ENCODE results near the gene COL3A1.

The COL3A1 gene

DNA sequence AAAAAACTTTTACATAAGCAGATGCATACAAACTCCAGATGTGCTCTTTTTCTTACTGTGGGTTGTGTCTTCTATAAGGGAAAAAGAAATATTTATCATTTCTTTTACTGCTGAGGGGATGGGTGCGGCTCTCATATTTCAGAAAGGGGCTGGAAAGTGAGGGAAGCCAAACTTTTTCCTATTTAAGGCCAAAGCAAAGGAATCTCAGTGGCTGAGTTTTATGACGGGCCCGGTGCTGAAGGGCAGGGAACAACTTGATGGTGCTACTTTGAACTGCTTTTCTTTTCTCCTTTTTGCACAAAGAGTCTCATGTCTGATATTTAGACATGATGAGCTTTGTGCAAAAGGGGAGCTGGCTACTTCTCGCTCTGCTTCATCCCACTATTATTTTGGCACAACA is at the start of gene COL3A1:
Gene COL3A1 (plus strand): TSS at position 210 of the 400 bp plus-strand sequence. CDS start 117 bp downstream, at position 327.
- DNase-seq (ENCODE audit: low spot score): no peak

GRCh38 chr2:188928643-188929042 is 45.5 kb upstream of the COL3A1 start:
- no peak for DNase-seq (ENCODE audit: low spot score)

DNA sequence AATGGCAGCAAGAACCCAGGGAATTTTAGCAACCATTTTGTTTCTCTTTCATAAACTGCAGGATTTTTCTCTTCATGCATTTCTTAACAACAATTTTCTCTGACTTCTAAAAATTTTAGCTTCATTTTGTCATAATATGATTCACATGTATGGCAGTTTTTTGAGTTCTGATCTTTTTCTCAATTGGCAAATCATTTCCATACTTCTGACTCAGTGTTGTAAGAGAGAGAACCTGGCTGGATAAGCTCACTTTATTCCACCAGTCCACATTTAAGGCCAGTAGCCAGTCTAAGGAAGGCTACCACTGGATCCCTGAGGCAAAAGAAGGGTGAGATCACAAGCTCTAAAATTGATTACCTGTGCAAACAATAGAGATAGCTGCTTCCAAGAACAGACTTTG is 42.8 kb upstream of the COL3A1 start:
- DNase-seq (ENCODE audit: low spot score): no peak

DNA sequence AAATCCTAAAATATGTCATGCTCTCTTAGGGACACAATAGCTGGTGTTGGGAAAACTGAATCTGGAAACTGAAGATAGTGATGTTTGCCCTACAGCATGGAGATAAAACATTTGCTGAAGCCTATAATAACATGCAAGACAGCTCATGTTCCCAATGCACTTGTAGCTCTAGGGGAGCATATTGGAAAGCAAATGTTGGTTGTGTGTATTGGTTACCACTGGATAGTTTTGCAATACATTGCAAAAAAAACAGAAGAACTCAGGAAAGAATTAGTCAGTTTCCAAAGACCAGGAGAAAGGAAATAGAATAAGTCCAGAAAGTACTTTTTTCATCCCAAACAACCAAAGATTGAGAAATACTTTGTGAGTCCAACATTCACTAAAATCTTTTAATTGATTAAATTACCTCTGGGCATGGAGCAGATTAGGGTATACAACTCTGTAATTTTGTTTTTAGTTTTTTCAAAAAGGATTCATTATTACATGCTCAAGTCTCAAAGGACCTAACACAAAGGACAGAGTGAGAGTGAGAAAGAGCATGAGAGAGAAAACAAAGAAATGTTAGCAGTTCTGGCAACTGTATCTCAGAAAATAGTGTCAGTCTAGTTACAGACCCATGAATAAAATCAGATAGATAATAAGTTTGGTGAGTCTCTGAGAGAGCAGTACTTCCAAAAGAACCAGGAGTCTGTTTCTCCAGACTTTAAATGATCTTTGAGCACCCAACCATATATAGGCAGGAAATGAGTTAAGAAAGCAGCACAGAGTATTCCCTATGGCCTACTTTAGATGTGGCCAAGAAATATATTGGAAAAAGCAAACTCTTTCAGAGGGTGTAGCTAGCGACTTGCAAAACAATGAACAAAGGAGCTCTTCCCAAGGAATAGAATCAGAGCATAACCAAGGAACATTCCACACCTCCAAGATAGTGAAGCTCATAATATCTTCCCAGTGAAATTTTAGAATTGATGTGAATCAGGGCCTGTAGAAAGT is 36.6 kb upstream of the COL3A1 start:
- DNase-seq (ENCODE audit: low spot score): peak; percentile 15

DNA sequence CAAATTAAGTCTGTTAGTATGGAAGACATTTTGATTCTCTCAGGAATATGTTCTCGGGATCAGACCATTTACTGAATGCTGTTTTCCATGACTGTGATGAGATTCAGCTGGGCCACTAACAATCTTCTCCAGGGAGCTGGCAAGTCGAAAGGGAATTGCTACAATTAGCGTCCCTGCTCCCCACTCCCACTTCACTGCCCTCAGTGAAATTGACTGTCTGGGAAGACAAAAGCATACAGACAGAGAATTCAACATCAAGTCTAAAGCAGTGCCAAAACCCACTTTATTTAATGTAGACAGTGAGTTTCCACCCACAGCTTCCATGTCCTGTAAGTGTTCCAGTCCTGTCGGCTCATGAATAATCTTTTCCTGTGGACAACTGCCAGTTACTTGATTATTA is 34.0 kb upstream of the COL3A1 start:
- DNase-seq (ENCODE audit: low spot score): no peak

GRCh38 chr2:188944442-188944841 is 29.7 kb upstream of the COL3A1 start:
- no peak for DNase-seq (ENCODE audit: low spot score)

DNA sequence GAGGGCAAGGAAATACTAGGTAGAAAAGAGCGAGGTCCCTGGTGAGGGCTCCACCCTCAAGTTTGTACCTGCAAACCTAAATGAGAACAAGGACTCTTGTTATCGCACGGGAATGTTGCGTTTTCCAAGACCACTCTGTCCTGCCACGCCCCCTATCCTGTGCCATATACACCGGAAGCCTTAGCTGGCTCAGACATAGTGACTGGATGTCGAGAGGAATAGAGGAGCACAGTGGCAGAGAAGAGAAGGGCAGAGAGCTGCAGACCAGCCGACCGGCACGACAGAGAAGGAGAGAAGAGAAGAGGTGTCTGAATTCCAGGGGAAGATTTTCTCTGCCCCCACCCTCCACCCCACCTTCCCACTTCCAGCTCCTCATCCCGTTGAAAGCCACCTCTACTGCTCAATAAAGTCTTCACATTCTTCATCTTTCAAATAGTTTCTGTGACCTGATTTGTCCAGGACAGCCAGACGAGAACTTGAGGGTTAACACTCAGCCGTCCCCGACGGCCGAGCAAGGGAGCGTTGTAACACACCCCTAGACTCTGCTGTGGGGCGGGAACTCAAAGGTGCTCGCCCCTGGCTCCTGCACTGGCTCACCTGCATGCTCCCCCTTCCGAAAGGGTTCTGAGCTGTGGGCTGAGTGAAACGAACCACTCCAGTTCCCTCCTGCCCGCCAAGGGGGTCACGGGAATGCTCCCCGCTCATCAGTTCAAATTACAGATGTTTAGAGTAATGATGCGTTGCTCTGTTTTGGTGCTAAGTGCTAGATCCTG is 24.9 kb upstream of the COL3A1 start:
- no peak for DNase-seq (ENCODE audit: low spot score)

- no peak for DNase-seq (ENCODE audit: low spot score)
Observed at GRCh38 chr2:188952901-188953300, 21.3 kb upstream of the COL3A1 start.

DNA sequence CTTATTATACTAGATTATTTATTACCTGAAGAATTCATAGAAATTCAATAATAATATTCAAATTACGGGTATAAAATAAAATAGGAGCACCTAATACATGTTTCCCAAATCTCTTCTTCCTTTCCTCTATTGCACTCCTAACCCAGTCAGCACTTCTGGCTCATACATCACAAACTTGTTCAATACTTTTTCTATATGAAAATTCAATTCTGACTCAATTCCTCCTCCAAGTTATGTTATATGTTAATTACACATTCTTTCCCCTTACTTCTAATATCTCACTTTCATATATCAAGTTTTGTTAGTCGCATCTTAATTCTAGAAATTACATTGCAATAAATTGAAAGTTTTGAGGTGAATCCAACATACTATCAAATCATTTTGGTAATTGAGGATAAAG is 17.9 kb upstream of the COL3A1 start:
- no peak for DNase-seq (ENCODE audit: low spot score)

DNA sequence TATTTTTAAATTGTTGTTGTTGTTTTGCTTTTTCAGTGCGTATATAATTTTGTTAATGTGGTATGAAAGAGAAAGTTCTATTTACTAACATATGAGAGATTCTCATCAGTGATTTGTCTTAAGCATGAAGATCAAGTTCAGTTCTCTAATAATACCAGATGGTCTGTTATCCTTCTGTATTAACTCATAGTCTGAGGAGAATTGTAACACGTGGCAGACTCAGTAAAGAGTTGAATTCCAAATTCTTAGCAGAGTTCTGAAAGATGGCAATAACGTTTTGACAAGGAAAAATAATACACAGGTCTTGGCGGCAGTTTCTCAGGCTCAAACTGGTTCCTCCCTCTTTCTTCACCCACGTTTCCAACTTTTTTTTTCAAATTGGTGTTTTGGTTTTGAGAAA is 17.2 kb upstream of the COL3A1 start:
- DNase-seq (ENCODE audit: low spot score): no peak

- no peak for DNase-seq (ENCODE audit: low spot score)
Observed at GRCh38 chr2:188957646-188958045, 16.5 kb upstream of the COL3A1 start.

DNA sequence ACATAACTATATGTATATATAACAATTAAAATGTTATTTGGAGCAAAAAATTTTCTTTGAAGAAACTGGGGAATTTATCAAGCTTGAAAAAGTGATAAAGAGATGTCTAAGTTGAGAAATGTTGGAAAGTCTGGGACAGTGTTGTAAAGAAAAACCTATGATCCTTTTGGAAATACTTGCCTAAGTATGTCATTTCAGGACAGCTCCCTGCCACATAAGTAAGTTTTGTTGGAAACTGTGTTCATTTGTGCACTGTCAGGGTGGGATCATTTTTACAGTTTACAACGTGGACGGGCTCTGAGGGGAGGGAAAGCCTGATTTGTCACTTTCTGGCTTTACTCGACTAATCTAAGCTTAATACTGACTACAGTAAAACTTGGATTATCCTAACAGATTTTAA is 10.4 kb upstream of the COL3A1 start:
- DNase-seq (ENCODE audit: low spot score): no peak

DNA sequence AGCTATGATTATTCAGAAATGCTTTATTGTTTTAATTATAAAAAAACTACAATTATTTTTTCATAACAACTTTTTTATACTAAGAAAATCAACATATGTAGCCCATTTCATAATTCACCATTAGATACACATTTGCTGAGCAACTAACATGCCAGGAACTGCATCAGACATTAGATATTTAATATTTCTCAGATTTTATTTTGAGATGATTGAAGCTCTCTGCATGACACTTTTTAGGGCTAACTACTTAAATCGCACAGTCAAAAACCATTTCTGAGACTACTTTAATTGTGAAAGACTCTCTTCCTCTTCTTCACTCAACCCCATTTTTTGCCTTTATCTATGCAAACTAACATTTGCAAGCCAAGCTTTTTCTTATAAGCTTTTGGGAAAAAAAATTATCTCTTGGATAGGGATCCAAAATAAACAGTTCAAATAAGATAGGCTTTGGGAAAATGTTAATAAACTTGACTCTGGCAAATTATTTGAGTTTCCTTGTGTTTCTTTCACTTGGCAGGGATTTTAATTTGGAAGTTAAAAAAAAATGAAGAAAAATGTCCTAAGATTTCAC is 9.1 kb upstream of the COL3A1 start:
- DNase-seq (ENCODE audit: low spot score): no peak

- no peak for DNase-seq (ENCODE audit: low spot score)
Observed at GRCh38 chr2:188965563-188965962, 8.6 kb upstream of the COL3A1 start.

GRCh38 chr2:188966079-188966571 is 8.0 kb upstream of the COL3A1 start:
- no peak for DNase-seq (ENCODE audit: low spot score)

GRCh38 chr2:188966728-188967440 is 7.3 kb upstream of the COL3A1 start:
- DNase-seq (ENCODE audit: low spot score): no peak

- DNase-seq (ENCODE audit: low spot score): no peak
Observed at GRCh38 chr2:188969236-188969635, 4.9 kb upstream of the COL3A1 start.

DNA sequence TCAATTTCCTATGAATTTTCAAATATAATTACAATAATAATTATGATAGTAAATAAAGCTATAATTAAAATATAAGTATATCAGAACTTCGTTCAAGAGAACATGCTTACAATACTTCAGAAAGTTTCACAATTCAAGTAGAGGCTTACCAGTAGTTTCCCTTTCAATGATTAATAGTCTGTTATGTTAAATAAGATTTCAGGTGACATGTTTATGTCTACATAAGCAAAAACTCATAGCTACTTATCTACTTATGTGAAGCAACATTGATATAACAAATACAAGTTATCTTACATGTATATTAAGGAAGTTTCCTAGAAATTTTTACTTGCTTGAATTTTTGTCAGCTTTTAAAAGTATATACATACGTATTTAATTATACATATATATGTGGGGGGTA is 4.5 kb upstream of the COL3A1 start:
- no peak for DNase-seq (ENCODE audit: low spot score)

GRCh38 chr2:188970211-188970610 is 4.0 kb upstream of the COL3A1 start:
- no peak for DNase-seq (ENCODE audit: low spot score)

DNA sequence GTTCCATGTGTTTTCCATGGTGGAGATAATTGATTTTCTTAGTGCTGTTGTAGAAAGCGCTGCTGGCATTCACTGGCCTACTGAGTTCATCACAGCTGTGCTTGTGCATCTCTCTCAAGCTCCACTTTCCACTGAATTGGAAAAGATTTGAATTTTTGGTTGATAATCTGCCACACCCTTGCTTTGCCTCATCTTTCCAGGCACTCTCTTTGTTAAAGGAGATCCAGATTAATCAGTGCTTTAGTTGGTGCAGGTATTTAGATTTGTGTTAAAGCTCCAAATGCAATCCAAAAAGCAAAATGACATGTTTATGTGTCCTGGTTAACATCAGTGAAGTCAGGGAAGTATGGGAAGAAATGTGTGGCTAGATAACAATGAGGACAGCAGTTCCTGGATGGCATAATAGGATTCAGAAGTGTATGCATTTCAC is 2.7 kb upstream of the COL3A1 start:
- DNase-seq (ENCODE audit: low spot score): no peak

DNA sequence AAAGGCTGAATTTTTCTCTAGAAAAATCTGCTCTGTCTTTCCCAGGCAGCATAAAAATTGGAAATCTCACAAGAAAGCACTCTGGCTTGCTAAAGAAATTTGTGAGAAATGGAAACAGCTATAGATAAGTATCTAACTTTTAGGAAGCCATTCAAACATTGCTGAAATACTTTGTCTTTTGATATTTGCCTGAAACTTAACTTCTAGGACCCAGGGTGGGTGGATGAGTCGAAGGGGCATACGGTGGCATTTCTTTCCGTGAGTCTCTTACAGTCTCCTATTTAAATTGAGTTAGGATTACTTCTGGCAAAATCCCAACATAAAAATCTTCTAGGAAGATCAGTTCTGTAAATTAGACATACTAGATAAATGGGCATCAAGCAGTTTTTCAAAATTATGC is 532 bp upstream of the COL3A1 start:
- no peak for DNase-seq (ENCODE audit: low spot score)

Measured in HuH-7 (cell line).